Kidney (tissue), 14 donors: ENCODE measurements around the gene ASTN1. TPM values are rescaled to one million over a fixed set of nuclear protein-coding genes. Genes with fewer than 3 reads are reported as not detected.

ENCODE experiments used
- DNase-seq, 5 donors: peaks; one replicate each; pipeline ENCODE4 v3.0.0-alpha.2; 2013 to 2020
- FAIRE-seq: peaks from 2 replicates; lab custom pipeline; 2012; peaks lifted over from hg19 to GRCh38; lab: Jason Lieb, UNC
- H3K27ac ChIP-seq, 2 donors: one replicate each; pipeline ENCODE4 v1.7.0; 2013; ENCODE audit warnings: low read depth in 2 of 2, low read length in 2 of 2, inconsistent platforms in 1 of 2
- H3K27me3 ChIP-seq: one replicate; pipeline ENCODE4 v1.7.1; 2013; ENCODE audit warnings: low read length, inconsistent platforms; ENCODE audit not compliant: control insufficient read depth, insufficient read depth
- H3K36me3 ChIP-seq, 3 donors: one replicate each; pipeline versions ENCODE4 v1.7.0 to v1.7.1; 2013; ENCODE audit warnings: low read length in 3 of 3, control low read depth in 1 of 3, inconsistent platforms in 1 of 3; ENCODE audit not compliant: insufficient read depth in 3 of 3, control insufficient read depth in 2 of 3
- H3K4me1 ChIP-seq, 3 donors: one replicate each; pipeline versions ENCODE4 v1.7.0 to v1.7.1; 2013; ENCODE audit warnings: low read length in 3 of 3, inconsistent platforms in 1 of 3, low read depth in 1 of 3; ENCODE audit not compliant: control insufficient read depth in 2 of 3, insufficient read depth in 2 of 3
- H3K4me3 ChIP-seq, 3 donors: one replicate each; pipeline versions ENCODE4 v1.7.0 to v1.8.1; 2013; ENCODE audit warnings: low read length in 3 of 3, control low read depth in 1 of 3, inconsistent platforms in 1 of 3
- H3K9ac ChIP-seq, 3 donors: one replicate each; pipeline versions ENCODE4 v1.7.0 to v1.7.1; 2013; ENCODE audit warnings: low read length in 3 of 3, control low read depth in 1 of 3, inconsistent platforms in 1 of 3
- H3K9me3 ChIP-seq, 3 donors: one replicate each; pipeline versions ENCODE4 v1.7.0 to v1.7.1; 2013; ENCODE audit warnings: low read length in 3 of 3, control low read depth in 1 of 3, inconsistent platforms in 1 of 3; ENCODE audit not compliant: control insufficient read depth in 2 of 3, insufficient read depth in 1 of 3
- intact Hi-C: fragments of 100-400 bp; cut with DNase I; formaldehyde crosslinking; loops from one replicate; pipeline ENCODE4 v1.11.1; 2022
- polyA plus RNA-seq: library from polyadenylated mRNA; stranded (reverse); fragments of 350-450 nt; fragmentation: Illumina TruSeq; extraction: RNeasy Lipid Tissue Mini Kit (QIAGEN cat#74804); gene quantifications from one replicate; pipeline ENCODE4 v1.2.3, GENCODE V29; 2014; ENCODE audit warnings: low read depth, low replicate concordance; ENCODE audit not compliant: insufficient read depth
- total RNA-seq: library from RNA; stranded (reverse); fragmentation: NEBNext Ultra II Directional; extraction: Animal tissue kit (Norgen Biotek cat#: 25700); gene quantifications from one replicate; pipeline ENCODE4 v1.2.1, GENCODE V29; 2021
- TF ChIP-seq, protein P1 (sequence below): IDR thresholded peaks from 3 replicates; pipeline ENCODE4 v1.5.1; 2012; ENCODE audit warnings: mild to moderate bottlenecking, moderate library complexity, borderline replicate concordance; ENCODE audit not compliant: insufficient read depth; ENCODE audit errors: extremely low read depth
- donor health status: control.
- donor health status: control.
- donor health status: control.
- donor health status: control.
- donor health status: control.
- donor health status: DM: yes; HTN: yes; CAD: no.
- donor health status: Normal renal cell carcinoma (clear cell type).

ASTN1 gene
- total and polyA plus RNA-seq, 2 donors from 2014 or later = 0.19 to 0.25 TPM

DNA sequence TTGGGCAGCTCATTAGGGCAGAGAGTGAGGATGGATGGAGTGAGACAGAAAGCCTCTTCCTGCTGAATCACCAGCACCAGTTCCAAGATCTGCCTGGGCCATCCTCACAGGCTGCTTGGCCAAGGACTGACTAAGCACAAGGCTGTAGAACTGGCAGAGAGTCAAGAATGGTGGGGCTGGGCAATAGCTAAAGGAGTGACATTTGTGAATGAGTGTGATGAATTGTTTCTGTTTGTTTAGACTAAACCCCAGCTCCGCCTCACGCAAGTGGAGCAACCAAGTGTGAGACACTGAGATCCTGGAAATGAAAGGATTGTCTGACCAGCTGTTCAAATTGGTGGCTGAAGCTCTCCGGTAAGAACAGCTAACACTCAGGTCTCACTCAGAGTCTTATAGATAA is 44.8 kb upstream of the ASTN1 start:
- intact Hi-C loops = no loop called here
- no peak overlapping the region for H3K27ac ChIP-seq
- H3K4me3 ChIP-seq = no peak overlapping the region
- H3K9ac ChIP-seq = no peak overlapping the region
- peak; percentile 18 to 83 (median 42) for DNase-seq
- H3K4me1 ChIP-seq = no peaks in the 10 kb centered on the region
- no peak for FAIRE-seq
- no peaks in the 10 kb centered on the region for H3K36me3 ChIP-seq
- no peaks in the 10 kb centered on the region for H3K9me3 ChIP-seq
- TF ChIP-seq, protein P1, sequence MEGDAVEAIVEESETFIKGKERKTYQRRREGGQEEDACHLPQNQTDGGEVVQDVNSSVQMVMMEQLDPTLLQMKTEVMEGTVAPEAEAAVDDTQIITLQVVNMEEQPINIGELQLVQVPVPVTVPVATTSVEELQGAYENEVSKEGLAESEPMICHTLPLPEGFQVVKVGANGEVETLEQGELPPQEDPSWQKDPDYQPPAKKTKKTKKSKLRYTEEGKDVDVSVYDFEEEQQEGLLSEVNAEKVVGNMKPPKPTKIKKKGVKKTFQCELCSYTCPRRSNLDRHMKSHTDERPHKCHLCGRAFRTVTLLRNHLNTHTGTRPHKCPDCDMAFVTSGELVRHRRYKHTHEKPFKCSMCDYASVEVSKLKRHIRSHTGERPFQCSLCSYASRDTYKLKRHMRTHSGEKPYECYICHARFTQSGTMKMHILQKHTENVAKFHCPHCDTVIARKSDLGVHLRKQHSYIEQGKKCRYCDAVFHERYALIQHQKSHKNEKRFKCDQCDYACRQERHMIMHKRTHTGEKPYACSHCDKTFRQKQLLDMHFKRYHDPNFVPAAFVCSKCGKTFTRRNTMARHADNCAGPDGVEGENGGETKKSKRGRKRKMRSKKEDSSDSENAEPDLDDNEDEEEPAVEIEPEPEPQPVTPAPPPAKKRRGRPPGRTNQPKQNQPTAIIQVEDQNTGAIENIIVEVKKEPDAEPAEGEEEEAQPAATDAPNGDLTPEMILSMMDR = no peak
- H3K27me3 ChIP-seq = no peaks in the 10 kb centered on the region

DNA sequence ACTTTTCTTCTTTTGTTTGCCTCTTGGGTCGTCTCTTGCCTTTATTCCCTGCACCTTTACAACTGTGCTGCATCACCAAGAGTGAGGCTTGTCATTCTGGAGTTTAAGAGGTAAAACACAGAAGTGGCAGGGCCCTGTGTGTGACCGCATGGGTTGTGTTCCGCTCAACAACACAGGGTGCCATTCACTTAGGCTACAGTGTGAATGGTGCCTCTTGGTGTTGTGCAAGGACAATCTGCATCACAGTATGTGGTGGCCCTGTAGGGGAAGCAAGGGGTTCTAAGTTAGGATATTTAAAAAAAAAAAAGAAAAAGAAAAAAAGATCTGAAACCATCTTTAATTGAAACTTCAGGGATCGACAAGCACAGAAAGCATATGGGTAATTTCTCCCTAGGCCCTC is 44.4 kb upstream of the ASTN1 start:
- intact Hi-C loops = no loop called here
- no peak overlapping the region for H3K4me3 ChIP-seq
- TF ChIP-seq, protein P1 = no peak
- no peaks in the 10 kb centered on the region for H3K9me3 ChIP-seq
- no peak overlapping the region for H3K27ac ChIP-seq
- H3K4me1 ChIP-seq = no peaks in the 10 kb centered on the region
- FAIRE-seq (no peak), DNase-seq (no peak)
- H3K9ac ChIP-seq = no peak overlapping the region
- no peaks in the 10 kb centered on the region for H3K36me3 ChIP-seq
- H3K27me3 ChIP-seq = no peaks in the 10 kb centered on the region

DNA sequence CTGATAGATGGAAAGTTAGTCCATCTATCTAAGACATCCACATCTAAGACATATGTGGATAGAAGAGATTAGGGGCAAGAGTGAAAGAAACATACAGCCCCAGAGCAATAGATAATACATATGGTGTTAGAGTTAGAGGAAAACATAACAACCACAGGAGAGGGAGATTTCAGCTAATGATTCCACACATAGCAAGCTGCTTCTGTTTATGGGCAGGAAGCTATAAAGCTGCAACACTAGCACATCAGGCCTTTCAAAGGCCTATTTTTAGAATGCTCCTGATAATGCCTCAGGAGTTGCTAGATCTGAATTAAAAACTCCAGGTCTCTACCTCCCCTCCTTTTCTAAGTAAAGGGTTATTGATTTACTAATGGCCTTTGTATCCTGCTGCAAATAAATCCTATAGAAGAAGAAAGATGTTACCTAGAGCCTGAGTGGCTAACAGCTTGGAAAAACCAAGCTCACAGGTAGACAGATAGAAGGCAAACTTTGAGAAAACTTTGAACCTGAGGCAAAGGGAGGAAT is 42.4 kb upstream of the ASTN1 start:
- DNase-seq = peak in 2 of 5 donors; percentile 28 to 45
- Histone ChIP-seq H3K9me3 (no peaks in the 10 kb centered on the region), H3K27me3 (no peaks in the 10 kb centered on the region), H3K4me1 (no peaks in the 10 kb centered on the region), H3K9ac (no peak overlapping the region), H3K4me3 (no peak overlapping the region), H3K27ac (no peak overlapping the region), H3K36me3 (no peaks in the 10 kb centered on the region)
- TF ChIP-seq, protein P1 = no peak
- intact Hi-C loops = no loop called here
- FAIRE-seq = no peak

DNA sequence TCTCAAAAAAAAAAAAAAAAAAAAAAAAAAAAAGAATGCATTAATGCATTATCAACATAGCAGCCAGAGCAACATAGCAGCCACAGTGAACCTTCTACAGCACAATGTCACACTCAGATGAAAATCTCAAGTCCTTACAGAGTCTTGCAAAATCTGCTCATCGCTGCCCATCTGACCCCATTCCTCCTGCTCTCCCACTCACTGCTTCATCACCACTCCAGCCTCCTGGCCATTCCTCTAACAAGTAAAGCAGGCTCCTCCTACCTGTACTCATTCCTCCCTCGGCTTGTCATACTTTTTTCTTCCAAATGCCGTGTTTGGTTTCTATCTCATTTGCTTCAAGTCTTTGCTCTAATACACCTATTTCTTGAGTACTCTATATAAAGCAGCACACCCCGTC is 35.8 kb upstream of the ASTN1 start:
- FAIRE-seq (no peak), DNase-seq (no peak)
- H3K36me3 ChIP-seq = no peaks in the 10 kb centered on the region
- no peak overlapping the region for H3K9ac ChIP-seq
- intact Hi-C loops = no loop called here
- no peaks in the 10 kb centered on the region for H3K27me3 ChIP-seq
- H3K4me1 ChIP-seq = no peaks in the 10 kb centered on the region
- no peaks in the 10 kb centered on the region for H3K9me3 ChIP-seq
- TF ChIP-seq, protein P1 = no peak
- no peak overlapping the region for H3K27ac ChIP-seq
- H3K4me3 ChIP-seq = no peak overlapping the region
